Measurements from ENCODE around the gene TMBIM6.
"Not testable (repeated sequence)": the region's sequence is repeated elsewhere in the genome, so short reads cannot be mapped to it uniquely, and the experiment has no call there.

TMBIM6 gene

DNA sequence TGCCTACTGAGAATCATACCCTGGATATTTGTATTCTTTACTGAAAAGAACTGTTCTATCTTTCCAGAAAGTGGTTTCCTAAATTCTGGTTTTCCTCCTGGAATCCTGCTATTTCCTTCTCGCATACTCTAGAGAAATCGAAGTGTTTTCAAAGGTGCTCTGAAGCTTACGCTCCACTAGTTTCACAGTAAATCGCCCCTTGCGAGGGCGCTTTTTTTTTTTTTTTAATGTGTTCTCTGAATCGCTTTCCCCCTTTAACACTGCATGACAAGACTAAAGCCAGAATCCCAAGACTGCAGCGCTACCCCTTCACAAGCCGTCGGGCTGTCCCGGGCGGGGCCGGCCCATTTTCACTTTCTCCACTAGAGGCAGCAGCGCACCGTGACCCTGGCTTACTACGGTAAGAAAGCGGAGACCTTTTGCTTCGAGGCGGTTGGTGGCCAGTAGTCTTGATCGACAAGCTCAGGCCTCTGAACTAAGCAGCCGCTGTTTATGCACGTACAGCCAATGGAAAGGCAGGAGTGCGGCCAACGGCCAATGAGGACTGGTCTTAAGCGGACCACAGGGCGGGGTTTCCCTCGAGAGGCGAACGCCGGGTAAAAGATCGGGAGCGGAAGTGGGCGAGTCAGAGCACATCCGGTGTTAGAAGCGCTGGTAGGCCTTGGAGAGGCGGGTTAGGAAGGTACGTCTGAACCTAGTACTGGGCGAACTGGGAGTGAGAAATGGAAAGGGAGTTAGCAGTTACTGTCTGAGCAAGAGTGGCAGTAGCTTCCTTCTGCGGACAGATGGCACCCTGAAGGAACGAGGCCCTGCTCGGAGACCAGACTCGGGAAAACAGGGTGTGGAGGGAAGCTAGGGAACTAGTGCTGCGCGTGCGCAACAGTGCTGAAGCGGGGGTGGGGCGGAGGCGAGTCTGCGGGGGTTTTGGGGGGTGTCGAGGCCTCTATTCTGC is at the start of gene TMBIM6:
Gene TMBIM6, plus strand, starts transcription at position 628 of the 952 bp plus-strand sequence. CDS start 10,937 bp downstream, outside the sequence.
- DNase-seq: peak; percentile 98 to 99

DNA sequence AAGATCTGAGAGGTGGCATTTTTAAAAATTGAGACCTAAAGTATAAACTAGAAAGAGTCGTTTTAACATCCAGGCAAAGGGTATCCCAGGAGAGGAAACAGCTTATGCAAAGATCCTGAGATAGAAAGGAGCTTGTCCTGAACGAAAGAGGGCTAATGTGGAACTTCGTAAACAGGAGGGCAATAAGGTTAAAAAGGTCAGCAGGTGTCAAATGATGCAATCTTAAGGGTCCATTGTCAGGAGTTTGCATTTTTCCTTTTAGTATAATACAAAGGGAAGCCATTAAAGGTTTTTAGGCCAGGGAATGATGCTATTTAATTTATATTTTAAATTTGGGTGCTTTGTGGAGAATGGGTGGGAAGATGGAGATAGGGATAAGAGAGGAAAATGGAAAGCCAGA is 48.5 kb upstream of the TMBIM6 start:
- DNase-seq: no peak

DNA sequence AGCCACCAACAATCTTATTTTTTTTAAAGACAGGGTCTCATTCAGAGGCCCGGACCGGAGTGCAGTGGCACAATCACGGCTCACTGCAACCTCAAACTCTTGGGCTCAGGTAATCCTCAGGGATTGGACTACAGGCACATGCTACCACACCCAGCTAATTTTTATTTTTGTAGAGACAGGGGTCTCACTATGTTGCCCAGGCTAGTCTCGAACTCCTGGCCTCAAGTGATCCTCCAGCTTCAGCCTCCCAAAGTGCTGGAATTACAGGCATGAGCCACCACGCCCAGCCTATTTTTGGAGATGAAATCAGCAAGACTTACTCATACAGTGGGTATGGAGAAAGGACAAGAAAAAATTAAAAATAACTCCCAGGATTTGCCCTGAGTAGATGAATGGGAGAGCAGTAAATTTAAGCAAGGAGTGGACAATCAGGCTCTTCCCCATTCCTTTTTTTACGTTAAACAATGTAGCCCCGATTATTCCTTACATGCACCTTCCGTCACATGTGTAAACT is 47.4 kb upstream of the TMBIM6 start:
- DNase-seq: no peak

DNA sequence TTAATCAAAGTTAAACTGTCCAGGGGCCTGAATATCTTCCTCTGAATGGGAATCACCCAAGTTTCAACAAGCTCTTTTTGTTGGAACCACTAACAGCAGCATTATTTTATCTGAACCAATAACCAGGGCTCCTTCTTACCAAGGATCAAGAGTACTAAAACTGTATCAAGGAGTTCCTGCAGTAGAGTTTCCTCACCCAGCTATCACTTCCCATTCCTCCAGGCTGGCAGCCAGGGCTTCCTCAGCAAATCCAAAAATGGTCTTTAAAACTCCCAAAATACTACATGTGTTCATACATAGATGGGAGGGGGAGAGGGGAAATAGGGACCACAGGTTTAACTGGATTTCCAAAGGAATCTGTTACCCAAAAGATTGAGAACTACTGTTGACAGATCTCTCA is 44.6 kb upstream of the TMBIM6 start:
- no peak for DNase-seq

DNA sequence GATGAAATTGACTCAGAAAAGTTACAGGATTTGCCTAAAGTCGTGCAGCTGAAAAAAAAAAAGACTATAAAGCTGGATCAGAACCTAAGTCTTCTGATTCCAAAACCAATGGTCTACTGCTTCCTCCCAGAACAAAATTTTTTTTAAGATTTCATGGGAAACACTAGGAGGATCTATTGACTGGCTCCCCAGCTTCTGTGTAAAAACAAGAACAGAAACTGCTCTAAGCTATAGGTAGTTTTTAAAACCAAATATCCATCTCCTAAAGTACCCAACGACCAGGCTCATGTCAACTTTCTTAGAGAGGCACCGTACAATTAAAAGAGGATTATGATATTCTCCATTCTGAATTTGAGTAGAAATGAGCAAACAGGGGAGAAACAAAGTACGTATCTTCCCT is 43.5 kb upstream of the TMBIM6 start:
- no peak for DNase-seq

DNA sequence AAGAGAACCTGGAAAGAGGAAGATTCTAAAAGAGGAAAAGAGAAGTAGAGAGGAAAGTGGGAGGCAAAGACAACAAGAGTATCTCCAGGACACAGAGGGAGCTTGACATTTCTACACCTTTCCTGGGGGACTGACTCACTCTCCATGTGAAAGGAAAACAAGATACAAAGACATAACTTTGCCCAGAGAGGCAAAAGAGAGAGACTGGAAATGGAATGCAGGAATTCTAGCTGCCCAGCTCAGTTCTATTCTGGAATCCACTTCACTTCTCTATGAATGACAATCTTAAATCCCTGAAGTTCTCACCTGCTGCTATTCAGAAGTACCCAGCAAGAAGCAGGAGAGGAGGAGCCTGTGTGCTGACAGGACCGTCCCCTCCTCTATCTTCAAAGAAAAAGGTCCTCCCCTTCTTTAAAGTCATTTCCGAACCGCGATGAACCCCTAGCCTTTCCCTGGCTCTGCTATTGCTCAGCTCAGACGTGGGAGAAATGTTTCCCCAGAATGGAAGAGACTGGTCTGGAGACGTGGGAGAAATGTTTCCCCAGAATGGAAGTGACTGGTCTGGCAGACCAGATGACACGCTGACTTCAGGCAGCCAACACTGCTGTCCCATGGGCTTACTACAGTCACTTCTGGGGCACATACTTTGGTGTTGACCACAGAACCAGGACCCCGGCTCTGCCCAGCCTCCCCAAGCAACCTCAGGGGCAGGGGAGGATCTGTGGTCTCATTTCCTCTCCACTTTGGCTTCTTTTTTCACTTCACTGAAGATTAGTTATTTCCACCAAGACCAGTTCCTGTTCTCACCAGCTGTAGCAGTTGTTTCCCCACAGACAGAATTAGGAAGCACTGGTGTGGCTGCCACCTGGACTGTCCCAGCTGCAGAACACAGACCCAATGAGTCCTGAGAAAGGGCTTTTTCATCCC is 42.5 kb upstream of the TMBIM6 start:
- peak; percentile 7 to 14 for DNase-seq

DNA sequence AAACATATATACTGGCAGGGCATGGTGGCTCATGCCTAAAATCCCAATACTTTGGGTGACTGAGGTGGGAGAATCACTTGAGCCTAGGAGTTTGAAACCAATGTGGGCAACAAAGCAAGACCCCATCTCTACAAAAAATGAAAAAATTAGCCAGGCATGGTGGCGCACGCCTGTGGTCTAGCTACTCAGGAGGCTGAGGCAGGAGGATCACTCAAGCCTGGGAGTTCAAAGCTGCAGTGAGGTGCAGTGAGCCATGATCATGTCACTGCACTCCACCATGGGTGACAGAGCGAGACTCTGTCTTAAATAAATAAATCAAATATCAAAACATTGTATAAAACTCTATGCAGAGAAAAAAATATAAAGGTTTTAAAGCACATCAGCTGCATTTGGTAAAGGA is 39.3 kb upstream of the TMBIM6 start:
- DNase-seq: no peak

GRCh38 chr12:49702676-49703215 is 38.6 kb upstream of the TMBIM6 start:
- no peak for DNase-seq

GRCh38 chr12:49703647-49704137 is 37.7 kb upstream of the TMBIM6 start:
- peak; percentile 17 to 26 for DNase-seq

DNA sequence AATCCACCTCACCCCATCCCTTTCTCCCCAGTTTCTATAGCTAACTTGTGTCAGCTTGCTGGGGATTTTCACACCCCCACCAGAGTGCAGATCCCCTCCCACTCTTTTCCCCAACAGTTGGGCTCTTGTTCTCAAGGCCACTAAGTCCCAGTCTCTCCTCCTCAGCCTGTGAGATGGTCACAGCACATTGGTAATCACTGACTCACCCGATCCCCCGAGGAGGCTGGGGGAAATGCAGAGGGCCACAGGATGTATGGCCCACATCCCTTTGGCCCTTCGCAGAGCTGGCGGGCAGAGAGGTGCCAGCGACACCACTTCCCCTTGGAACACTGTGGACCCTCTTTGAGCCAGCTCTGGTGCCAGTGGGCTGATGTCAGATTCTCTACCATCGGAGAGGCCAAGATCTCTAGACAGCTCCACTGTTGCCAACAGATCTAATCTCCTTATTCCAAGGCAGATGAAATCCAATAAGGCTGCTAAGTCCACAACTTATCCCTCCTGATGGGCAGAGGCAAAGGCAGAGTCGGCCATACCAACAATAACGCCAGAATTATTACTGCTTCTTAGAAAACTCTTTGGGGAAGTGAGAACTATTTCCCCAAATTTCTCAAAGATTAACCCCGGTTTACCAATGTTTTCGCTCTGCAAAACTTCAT is 35.8 kb upstream of the TMBIM6 start:
- DNase-seq: peak in 1 of 2 experiments; percentile 4

- peak; percentile 4 to 8 for DNase-seq
These were observed 34.8 kb upstream of the TMBIM6 start for GRCh38 chr12:49706351-49707127.

DNA sequence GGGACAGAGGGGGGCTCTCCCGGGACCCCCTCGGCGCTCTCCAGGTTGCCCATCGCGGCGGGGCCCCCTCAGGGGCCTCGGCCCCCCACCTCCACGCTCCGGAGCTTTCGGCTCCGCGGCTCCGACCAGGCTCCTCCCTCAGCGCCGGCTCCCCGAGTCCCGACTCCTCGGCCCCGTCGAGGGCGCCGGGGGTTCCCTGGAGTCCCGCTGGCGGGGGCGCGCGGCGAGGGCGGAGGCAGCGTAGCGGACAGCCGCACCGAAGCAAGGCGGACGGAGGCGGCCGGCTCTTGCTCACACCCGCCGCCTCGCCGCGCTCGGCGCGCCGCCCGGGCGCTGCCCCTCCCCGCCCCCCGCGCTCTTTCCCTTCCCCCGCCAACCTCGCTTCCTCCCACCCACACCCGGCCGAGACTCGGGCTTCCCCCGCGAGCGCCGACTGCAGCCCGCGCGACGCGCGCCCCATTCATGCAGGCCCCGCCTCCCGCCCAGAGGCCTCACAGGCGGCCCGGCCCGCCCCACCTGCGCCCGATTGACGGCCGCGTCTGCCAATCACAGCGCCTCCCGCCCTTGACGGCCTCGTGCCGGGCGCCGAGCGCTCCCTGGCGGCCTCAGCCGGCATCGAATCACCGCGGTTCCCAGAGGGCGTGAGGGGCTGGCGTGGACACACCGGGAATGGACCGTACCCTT is 34.1 kb upstream of the TMBIM6 start, which contains the start of gene FMNL3:
Gene FMNL3, minus strand, starts transcription at position 278 of the 684 bp plus-strand sequence. Its CDS starts 225 bp downstream, at position 53.
- DNase-seq: peak; percentile 98

DNA sequence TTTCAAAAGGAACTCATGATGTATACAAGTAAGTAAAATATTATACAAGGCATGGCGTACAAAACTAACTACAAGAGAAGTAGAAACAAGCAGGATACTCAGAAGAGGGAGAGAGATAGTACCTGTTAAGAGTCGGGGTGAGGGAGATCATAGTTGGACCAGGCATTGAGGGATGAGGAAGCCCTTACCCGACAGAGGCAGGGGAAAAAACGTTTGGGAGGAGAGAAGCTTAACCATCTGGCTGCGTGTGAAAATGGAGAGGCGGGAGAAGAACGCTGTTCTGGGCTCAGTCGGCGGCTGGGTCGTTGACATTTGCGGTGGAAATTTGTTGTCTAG is 33.6 kb upstream of the TMBIM6 start:
- DNase-seq: no peak

DNA sequence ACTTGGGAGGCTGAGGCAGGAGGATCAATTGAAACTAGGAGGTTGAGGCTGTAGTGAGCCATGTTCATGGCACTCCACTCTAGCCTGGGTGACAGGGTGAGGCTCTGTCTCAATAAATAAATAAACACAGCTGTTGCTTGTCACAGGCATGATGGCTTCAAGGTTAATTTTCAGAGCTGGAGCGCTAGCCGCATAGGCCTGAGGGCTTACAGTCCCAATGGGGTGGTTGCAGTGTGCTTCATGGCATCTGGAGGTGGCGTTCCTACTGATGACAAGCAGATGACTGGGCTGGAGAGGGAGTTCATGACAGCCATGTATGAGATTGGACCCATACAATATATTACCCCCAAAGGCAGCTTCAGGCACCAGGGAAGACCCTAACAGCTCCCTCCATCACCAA is 32.5 kb upstream of the TMBIM6 start:
- DNase-seq: no peak

- not testable (repeated sequence) for DNase-seq
These were observed 27.4 kb upstream of the TMBIM6 start for GRCh38 chr12:49713952-49714351.

DNA sequence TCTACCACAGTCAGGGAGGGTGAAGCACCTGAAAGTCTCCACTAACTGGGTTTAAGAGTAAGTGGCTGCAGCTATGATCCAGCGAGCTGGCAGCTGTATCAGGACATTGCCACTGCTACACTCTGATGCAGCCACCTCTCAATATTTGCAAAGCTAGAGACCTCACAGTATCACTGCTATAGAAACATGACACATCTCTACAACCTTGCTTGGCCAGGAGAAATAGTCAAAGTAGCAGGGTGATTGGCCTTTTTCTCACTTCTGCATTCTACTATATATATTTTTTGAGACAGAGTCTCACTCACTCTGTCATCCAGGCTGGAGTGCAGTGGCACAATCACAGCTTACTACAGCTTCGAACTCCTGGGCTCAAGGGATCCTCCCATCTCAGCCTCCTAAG is 24.8 kb upstream of the TMBIM6 start:
- DNase-seq: no peak

DNA sequence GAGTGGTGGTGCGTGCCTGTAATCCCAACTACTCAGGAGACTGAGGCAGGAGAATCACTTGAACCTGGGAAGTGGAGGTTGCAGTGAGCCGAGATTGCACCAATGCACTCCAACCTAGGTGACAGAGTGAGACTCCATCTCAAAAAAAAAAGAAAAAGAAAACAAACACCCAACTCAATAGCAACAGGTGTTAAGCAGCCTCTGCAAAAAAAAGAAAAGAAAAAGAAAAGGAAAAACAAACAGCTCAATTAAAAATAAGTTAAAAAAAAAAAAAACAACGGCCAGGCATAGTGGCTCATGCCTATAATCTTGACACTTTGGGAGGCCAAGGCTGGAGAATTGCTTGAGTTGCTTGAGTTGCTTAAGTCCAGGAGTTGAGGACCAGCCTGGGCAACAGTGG is 23.6 kb upstream of the TMBIM6 start:
- DNase-seq: not testable (repeated sequence)

GRCh38 chr12:49720214-49720613 is 21.1 kb upstream of the TMBIM6 start:
- no peak for DNase-seq

- DNase-seq: not testable (repeated sequence)
These were observed 20.0 kb upstream of the TMBIM6 start for GRCh38 chr12:49721355-49721754.

GRCh38 chr12:49728446-49728845 is 12.9 kb upstream of the TMBIM6 start:
- no peak for DNase-seq

GRCh38 chr12:49730050-49730449 is 11.3 kb upstream of the TMBIM6 start:
- no peak for DNase-seq

Measured in activated CD4-positive, alpha-beta T cell treated with anti-CD3 and anti-CD28 coated beads, Interleukin-2, amount 50 U/mL, for 4 hours (primary cell).